Measurements from ENCODE around the gene RAPGEF5. TPM values are rescaled to one million over a fixed set of nuclear protein-coding genes. Genes with fewer than 3 reads are reported as not detected.

Gene RAPGEF5
- polyA plus RNA-seq, 1 of the 3 experiments (the other 2 are of a cell fraction): 1.2 TPM

DNA sequence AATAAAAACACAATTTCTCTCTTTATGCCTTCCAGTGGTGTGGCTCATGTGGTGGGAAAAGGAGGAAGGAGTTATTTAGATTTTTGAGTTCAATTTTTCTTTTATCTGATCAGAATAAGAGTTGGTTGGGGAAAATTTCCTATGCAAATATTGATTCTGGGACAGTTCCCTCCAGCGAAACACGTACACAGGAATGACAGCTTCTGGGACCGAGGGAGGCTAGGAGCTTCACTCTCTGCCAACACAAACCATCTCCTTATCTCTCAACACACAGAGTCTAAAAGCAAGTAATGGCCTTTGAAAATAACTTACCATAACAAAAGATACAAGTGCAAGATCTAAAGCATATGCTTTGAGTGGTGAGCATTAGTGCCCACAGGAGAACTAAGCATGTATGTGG is 122.7 kb downstream of the RAPGEF5 start:
- H3K9ac ChIP-seq: no peak overlapping the region
- H3K9me3 ChIP-seq: no peaks in the 10 kb centered on the region
- no peaks in the 10 kb centered on the region for H3K79me2 ChIP-seq (ENCODE audit: insufficient read depth)
- H3K36me3 ChIP-seq (replicated peaks in 1 of 2; ENCODE audit: control insufficient read depth in 1 of 2, insufficient read depth in 2 of 2, low read length in 1 of 2): no peaks in the 10 kb centered on the region
- no peak overlapping the region for H3K4me2 ChIP-seq
- H3K9me2 ChIP-seq: no peaks in the 10 kb centered on the region
- WGBS (ENCODE audit: low lambda C conversion rate): 69% methylated on average over 3 of the region's 3 CpGs
- peak overlapping the region in 1 of 2 experiments; percentile 5; a peak in 1 of 4 replicates for H3K27ac ChIP-seq (ENCODE audit: low read depth in 2 of 2, low read length in 1 of 2)
- ChIA-PET CTCF (no interaction called here), POLR2A (no interaction called here)
- TF ChIP-seq JUND (IDR thresholded peaks at IDR 0.05) (no peak), SMC3 (IDR thresholded peaks at IDR 0.05; ENCODE audit: low read depth, low read length) (no peak)
- TF ChIP-seq, protein P1, sequence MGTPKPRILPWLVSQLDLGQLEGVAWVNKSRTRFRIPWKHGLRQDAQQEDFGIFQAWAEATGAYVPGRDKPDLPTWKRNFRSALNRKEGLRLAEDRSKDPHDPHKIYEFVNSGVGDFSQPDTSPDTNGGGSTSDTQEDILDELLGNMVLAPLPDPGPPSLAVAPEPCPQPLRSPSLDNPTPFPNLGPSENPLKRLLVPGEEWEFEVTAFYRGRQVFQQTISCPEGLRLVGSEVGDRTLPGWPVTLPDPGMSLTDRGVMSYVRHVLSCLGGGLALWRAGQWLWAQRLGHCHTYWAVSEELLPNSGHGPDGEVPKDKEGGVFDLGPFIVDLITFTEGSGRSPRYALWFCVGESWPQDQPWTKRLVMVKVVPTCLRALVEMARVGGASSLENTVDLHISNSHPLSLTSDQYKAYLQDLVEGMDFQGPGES (IDR thresholded peaks at IDR 0.05; ENCODE audit: low read depth, low read length): no peak
- peaks cover 0 to 3% of the 10 kb centered on the region in 2 experiments; a peak in 1 of 4 replicates for H3K4me1 ChIP-seq (ENCODE audit: control insufficient read depth in 1 of 2, insufficient read depth in 2 of 2, low read depth in 1 of 2, low read length in 1 of 2)
- H3F3A ChIP-seq (replicated peaks; ENCODE audit: insufficient read depth): peaks cover 5% of the 10 kb centered on the region
- no peak for DNase-seq
- no peaks in the 10 kb centered on the region for H4K20me1 ChIP-seq (ENCODE audit: insufficient read depth)
- H3K4me3 ChIP-seq (ENCODE audit: low read depth in 2 of 2, low read length in 1 of 2): no peak overlapping the region
- H3K27me3 ChIP-seq (ENCODE audit: insufficient read depth): no peaks in the 10 kb centered on the region
- H2AFZ ChIP-seq (ENCODE audit: low read depth): no peak overlapping the region

DNA sequence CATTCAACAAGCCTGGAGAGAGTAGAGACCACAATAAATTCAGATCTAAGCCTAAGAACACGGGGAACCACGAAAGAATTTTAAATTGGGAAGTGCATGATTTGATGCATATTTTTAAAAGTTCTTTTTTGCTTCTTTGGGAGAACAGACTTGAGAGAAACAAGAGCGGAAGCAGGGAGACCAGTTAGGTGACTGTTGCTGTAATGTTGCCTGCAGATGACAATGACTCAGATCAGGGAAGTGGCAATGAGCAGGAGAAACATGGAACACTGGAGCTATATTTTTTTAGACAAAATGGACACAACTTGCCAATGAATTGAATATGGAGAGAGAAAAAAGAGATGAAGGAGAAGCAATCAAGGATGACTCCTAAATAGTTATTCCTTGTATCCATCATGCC is 125.1 kb downstream of the RAPGEF5 start:
- Histone ChIP-seq H3K4me1 (ENCODE audit: control insufficient read depth in 1 of 2, insufficient read depth in 2 of 2, low read depth in 1 of 2, low read length in 1 of 2) (peaks cover 0 to 3% of the 10 kb centered on the region in 2 experiments; a peak in 1 of 4 replicates), H2AFZ (ENCODE audit: low read depth) (no peak overlapping the region), H3K79me2 (ENCODE audit: insufficient read depth) (no peaks in the 10 kb centered on the region), H3F3A (replicated peaks; ENCODE audit: insufficient read depth) (no peaks in the 10 kb centered on the region), H3K36me3 (replicated peaks in 1 of 2; ENCODE audit: control insufficient read depth in 1 of 2, insufficient read depth in 2 of 2, low read length in 1 of 2) (no peaks in the 10 kb centered on the region), H4K20me1 (ENCODE audit: insufficient read depth) (no peaks in the 10 kb centered on the region), H3K4me2 (no peak overlapping the region), H3K9me3 (no peaks in the 10 kb centered on the region), H3K27ac (ENCODE audit: low read depth in 2 of 2, low read length in 1 of 2) (no peak overlapping the region), H3K9ac (no peak overlapping the region), H3K9me2 (no peaks in the 10 kb centered on the region), H3K4me3 (ENCODE audit: low read depth in 2 of 2, low read length in 1 of 2) (no peak overlapping the region), H3K27me3 (ENCODE audit: insufficient read depth) (no peaks in the 10 kb centered on the region)
- DNase-seq: no peak
- TF ChIP-seq EZH2phosphoT487 (IDR thresholded peaks at IDR 0.05; ENCODE audit: borderline replicate concordance, low read depth): no peak
- no peak for TF ChIP-seq NFIC (IDR thresholded peaks at IDR 0.05; ENCODE audit: borderline replicate concordance)
- TF ChIP-seq, protein P2, sequence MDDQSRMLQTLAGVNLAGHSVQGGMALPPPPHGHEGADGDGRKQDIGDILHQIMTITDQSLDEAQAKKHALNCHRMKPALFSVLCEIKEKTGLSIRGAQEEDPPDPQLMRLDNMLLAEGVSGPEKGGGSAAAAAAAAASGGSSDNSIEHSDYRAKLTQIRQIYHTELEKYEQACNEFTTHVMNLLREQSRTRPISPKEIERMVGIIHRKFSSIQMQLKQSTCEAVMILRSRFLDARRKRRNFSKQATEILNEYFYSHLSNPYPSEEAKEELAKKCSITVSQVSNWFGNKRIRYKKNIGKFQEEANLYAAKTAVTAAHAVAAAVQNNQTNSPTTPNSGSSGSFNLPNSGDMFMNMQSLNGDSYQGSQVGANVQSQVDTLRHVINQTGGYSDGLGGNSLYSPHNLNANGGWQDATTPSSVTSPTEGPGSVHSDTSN (IDR thresholded peaks at IDR 0.05): no peak
- TF ChIP-seq, protein P3, sequence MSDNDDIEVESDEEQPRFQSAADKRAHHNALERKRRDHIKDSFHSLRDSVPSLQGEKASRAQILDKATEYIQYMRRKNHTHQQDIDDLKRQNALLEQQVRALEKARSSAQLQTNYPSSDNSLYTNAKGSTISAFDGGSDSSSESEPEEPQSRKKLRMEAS (IDR thresholded peaks at IDR 0.05; ENCODE audit: low read depth): no peak
- no peak for TF ChIP-seq ELF1 (IDR thresholded peaks at IDR 0.05)
- TF ChIP-seq NRF1 (IDR thresholded peaks at IDR 0.05; ENCODE audit: low read depth, low read length): no peak
- TF ChIP-seq, protein P4, sequence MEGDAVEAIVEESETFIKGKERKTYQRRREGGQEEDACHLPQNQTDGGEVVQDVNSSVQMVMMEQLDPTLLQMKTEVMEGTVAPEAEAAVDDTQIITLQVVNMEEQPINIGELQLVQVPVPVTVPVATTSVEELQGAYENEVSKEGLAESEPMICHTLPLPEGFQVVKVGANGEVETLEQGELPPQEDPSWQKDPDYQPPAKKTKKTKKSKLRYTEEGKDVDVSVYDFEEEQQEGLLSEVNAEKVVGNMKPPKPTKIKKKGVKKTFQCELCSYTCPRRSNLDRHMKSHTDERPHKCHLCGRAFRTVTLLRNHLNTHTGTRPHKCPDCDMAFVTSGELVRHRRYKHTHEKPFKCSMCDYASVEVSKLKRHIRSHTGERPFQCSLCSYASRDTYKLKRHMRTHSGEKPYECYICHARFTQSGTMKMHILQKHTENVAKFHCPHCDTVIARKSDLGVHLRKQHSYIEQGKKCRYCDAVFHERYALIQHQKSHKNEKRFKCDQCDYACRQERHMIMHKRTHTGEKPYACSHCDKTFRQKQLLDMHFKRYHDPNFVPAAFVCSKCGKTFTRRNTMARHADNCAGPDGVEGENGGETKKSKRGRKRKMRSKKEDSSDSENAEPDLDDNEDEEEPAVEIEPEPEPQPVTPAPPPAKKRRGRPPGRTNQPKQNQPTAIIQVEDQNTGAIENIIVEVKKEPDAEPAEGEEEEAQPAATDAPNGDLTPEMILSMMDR (IDR thresholded peaks at IDR 0.05): no peak
- TF ChIP-seq FOSL2 (IDR thresholded peaks at IDR 0.05; ENCODE audit: borderline replicate concordance, low read depth): no peak
- TF ChIP-seq JUND (IDR thresholded peaks at IDR 0.05): no peak
- no peak for TF ChIP-seq POLR2AphosphoS5 (IDR thresholded peaks at IDR 0.05; ENCODE audit: low read depth, low read length)
- TF ChIP-seq FOXM1 (IDR thresholded peaks at IDR 0.05; ENCODE audit: low read depth): no peak
- TF ChIP-seq, protein P5, sequence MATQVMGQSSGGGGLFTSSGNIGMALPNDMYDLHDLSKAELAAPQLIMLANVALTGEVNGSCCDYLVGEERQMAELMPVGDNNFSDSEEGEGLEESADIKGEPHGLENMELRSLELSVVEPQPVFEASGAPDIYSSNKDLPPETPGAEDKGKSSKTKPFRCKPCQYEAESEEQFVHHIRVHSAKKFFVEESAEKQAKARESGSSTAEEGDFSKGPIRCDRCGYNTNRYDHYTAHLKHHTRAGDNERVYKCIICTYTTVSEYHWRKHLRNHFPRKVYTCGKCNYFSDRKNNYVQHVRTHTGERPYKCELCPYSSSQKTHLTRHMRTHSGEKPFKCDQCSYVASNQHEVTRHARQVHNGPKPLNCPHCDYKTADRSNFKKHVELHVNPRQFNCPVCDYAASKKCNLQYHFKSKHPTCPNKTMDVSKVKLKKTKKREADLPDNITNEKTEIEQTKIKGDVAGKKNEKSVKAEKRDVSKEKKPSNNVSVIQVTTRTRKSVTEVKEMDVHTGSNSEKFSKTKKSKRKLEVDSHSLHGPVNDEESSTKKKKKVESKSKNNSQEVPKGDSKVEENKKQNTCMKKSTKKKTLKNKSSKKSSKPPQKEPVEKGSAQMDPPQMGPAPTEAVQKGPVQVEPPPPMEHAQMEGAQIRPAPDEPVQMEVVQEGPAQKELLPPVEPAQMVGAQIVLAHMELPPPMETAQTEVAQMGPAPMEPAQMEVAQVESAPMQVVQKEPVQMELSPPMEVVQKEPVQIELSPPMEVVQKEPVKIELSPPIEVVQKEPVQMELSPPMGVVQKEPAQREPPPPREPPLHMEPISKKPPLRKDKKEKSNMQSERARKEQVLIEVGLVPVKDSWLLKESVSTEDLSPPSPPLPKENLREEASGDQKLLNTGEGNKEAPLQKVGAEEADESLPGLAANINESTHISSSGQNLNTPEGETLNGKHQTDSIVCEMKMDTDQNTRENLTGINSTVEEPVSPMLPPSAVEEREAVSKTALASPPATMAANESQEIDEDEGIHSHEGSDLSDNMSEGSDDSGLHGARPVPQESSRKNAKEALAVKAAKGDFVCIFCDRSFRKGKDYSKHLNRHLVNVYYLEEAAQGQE (IDR thresholded peaks at IDR 0.05; ENCODE audit: low read depth, low read length): no peak
- TF ChIP-seq, protein P6, sequence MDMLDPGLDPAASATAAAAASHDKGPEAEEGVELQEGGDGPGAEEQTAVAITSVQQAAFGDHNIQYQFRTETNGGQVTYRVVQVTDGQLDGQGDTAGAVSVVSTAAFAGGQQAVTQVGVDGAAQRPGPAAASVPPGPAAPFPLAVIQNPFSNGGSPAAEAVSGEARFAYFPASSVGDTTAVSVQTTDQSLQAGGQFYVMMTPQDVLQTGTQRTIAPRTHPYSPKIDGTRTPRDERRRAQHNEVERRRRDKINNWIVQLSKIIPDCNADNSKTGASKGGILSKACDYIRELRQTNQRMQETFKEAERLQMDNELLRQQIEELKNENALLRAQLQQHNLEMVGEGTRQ (IDR thresholded peaks at IDR 0.05; ENCODE audit: borderline replicate concordance, low read depth, low read length): no peak
- no peak for TF ChIP-seq RXRA (IDR thresholded peaks at IDR 0.05; ENCODE audit: borderline replicate concordance, low read depth)
- no peak for TF ChIP-seq SIN3A (IDR thresholded peaks at IDR 0.05; ENCODE audit: borderline replicate concordance, low read depth, low read length)
- TF ChIP-seq RAD21 (IDR thresholded peaks at IDR 0.05; ENCODE audit: low read length): no peak
- TF ChIP-seq RCOR1 (IDR thresholded peaks at IDR 0.05; ENCODE audit: low read length): no peak
- 82% methylated on average over 3 of the region's 3 CpGs for WGBS (ENCODE audit: low lambda C conversion rate)
- ChIA-PET POLR2A (no interaction called here), CTCF (interaction anchor here (1.4 to 2.8 kb wide), 2 partner anchors 30 to 121 kb away, joined by 3 to 12 read pairs; no protein-coding TSS in a partner anchor)
